GM18909 (cell line): ENCODE measurements around the gene MDFIC.

ENCODE experiments used
- ATAC-seq: cut with Tn5 transposase; IDR thresholded peaks from one replicate; pipeline ENCODE4 v1.9.1; 2021; ENCODE audit warnings: mild to moderate bottlenecking; ENCODE audit not compliant: unreplicated experiment, poor library complexity

The MDFIC gene

DNA sequence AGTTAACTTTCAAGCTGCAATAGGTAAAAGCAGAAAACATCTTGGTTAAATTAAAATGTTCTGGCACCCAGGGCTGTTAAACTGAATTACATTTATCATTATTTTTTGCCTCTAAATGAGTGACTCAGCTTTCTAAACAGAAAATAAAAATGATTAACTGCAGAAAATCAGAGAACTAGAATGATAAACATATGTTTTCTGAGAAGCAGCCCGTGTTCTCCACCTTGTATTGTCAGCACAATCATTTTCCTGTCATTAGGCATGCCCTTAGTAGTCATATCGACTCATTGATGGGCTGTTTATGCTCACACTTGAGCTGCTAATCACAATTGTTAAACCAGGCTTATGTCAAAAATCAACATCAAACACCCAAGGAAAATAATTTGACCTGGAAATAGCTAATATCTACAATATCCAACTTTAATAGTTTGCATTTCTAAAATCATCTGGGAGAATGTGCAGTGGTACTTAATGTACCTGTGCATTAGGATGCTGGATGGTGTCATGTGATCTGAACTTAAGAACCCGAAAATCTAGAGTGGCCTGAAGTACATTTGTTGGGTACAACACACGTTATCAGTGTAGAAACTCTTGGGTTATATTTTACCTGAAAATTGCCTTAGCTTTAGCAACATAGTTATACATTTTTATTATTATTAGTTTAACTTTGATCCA is 2.3 kb downstream of the MDFIC start:
- ATAC-seq: peak; percentile 19

DNA sequence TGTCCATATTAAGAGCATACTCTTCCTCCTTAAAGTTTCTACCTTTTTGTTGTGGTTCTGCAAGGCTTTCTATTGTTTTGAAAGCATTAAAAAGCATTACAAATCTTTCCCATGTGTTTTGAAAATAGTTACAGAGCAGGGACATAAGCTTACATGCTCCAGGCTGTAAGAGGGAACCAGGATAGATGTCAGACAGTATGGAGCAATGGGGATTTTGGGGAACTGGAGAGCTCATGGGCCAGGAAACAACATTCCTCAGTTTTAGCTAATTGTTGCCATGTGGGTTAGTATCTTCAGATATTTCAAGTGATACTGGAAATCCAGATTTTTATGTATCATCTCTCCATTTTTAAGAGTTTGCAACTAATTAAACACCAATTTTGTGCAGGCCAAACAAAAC is 3.5 kb downstream of the MDFIC start:
- no peak for ATAC-seq

DNA sequence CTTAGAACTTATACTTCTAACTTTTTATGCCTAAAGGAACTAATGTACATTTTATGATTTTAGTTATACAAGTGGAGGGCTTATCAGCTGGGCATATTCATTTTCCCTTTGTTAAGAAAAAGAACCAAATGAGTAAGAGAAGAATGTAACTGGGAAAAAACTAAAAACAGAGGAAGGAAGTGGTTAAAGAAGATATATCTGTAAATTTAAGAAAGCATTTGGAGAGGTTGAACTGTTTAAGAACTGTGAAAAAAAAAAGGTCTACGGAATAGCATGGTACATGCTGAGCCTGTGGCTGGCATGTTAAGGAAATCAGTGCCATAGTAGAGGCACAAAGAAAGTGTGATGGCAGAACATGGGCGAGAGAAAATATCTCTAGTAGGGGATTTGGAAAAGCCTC is 6.2 kb downstream of the MDFIC start:
- no peak for ATAC-seq

DNA sequence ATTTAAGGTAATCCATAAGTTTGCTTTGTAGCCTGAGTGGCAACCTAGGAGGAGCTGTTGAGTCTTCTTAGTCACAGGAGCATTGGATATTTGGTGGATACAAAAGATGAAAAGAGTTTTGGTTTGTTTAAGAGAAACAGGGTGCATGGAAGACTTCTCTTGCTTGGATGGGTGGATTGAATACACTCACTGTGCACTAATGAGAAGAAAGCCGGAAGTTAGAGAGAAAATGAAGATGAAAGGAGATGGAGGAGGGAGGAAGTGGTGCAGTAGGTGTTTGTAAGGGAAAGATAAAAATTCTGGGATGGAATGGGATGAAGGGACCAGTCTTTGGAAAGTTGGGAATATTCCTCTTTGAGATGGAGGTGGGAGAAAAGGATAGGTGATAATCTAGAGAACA is 7.7 kb downstream of the MDFIC start:
- ATAC-seq: no peak

DNA sequence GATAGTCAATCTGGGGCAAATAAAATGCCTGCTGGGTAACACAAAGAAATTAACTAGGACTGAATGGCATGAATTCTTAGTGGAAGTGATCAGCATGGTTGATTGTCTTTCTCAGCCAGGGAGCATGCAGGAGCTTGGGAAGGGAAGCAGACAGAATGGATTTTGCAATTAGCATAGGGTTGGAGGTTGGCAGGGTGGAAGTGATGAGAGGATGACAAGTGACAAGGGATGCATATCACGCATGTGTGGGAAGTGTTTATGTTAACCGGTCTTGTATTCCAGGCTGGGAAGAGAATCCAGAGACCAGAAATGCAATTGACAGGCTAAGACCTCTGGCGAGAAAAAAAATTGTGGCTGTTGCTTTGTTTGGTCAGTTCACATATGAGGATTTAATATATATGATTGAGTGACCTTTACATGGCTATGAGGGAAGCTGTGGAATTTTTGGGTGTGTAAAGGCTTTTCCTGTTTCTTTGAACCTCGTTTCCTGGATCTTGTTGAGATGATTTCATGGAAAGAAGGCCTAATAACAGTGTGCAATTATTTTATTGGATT is 8.3 kb downstream of the MDFIC start:
- ATAC-seq: no peak

DNA sequence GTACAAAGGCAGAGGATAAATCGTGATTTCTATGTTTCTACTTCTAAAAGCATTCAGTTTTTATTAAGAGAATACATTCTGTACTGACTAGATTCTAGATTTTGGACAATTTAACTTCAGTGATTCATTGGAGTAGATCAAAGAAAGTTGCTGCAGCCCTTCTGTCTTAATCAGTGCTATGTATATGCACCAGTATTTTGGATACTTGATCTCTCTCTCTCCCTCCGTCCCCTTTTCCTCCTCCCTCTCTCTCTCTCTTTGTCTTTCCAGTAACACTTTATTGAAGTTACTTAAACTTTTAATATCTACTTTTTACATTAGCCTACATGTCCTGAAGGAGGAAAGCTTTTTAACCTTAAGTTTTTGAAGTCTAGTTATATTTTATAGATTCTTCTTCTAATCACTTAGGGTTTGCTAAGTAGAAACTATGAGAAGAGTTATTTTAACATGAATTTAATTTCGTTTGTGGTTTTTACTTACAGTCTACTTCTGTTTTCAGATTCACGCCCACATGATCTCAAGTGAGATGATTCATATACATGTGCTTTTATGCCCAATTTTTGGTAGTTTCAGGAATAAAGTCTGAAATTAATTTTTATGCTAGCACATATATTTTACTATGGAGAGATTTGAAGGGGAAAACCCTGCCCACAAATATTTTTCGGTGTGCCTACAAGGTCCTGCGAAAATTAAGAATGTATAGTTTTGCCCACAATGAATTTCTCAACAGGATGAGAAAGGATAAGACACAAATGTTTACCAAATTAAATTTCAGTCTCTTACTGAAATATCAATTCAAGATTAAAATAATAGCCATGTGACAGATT is 9.1 kb downstream of the MDFIC start:
- ATAC-seq: peak; percentile 57

DNA sequence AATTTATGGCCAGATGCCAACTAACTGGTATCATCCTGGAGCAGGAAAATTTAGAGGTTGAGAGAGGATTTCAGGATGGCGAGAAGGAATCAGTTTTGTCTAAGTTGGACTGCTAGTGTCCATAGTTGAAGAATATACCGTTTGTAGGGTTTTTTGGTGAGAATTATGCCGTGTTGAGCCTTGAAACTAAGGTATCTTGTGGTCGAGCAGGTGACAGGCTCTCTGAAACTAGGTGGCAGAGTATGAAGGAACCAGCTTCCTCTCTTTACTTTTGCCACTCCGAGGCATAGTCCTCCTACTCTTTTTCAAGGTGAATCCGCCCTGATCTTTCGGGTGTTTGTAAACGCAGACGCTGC is 9.7 kb downstream of the MDFIC start:
- peak; percentile 81 for ATAC-seq

DNA sequence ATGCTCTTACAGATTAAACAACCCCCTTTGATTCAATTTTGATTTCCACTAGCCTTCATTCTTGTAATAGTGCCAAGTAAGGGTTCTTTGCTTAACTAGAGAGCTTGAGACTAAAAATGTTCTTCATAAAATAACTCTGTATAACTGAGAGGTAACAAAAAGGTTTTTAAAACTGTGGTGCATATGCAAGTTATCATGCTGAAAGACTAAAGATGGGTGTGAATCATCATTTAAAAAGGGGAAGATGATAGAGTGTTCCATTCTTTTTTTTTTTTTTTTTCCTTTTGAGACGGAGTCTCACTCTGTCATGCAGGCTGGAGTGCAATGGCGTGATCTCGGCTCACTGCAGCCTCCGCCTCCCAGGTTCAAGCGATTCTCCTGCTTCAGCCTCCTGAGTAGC is 11.1 kb downstream of the MDFIC start:
- no peak for ATAC-seq

DNA sequence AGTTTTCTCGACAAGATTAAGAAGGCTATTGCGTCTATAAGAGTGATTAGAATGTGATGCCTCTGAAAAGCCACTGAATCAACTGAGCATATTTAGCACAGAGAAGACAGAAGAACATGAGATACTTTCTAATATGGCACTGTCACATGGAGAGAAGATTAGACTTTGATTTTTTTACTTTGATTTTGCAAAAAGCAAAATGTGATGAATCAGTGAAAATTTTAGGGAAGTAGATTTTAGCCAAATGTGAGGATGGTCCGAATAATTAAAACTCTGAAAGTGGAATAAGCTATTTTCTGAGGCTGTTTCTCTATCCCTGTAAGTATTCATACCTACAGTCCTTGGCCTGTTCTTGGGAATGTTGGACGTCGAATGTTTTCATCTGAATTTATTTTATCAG is 11.8 kb downstream of the MDFIC start:
- ATAC-seq: no peak

DNA sequence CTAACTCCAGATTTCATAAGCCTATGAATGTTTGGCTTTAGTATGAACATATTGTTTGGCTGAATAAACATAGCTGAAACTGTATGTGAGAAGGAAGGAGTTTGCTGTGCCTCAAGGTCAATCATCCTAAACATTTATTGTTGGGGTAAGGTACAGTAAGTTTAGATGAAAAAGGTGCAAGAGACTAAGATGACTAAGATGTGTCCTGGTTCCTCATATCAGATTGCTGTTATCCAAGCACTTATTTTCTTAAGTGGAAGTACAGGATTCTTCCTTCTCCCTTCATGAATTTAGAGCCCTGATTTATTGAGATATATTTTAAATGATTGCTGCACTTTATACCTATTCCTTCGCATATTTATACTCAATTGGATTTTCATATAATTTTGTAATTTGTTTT is 12.2 kb downstream of the MDFIC start:
- ATAC-seq: no peak

DNA sequence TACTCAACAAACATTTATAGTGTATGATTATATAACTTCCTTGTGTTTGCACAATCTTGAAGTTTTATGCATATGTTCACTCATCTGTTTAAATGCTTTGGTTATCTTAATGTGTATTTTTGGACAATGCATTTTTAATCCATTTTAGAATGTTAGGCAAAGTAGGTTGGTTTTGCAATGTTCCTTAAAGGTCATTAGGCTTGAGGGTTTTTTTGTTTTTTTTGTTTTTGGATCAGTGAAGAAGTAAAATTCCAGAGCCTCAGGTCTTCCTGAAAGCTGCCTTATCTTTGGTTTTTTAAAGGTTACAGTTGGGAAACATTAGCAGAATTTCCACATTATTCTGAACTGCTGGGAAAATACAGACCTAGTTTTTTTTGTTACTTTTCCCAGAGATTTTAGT is 12.8 kb downstream of the MDFIC start:
- ATAC-seq: no peak

DNA sequence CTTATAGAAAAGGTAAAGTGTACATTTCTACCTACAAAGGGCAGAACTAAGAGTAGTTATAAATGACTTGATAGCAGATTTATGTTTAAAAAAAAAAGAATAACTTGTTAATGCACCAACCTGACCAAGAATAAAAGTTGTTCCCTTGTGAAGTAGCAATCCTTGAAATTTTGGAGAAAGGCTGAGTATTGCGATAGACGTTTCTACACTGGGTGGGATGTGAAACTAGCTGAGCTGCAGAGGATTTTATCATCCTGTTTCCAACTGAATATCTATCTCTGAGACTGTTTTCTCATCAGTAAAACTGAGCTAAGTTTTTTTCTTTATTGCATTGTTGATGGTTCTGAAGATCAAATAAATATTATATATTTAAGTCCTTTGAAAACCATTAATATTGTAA is 14.6 kb downstream of the MDFIC start:
- ATAC-seq: no peak

DNA sequence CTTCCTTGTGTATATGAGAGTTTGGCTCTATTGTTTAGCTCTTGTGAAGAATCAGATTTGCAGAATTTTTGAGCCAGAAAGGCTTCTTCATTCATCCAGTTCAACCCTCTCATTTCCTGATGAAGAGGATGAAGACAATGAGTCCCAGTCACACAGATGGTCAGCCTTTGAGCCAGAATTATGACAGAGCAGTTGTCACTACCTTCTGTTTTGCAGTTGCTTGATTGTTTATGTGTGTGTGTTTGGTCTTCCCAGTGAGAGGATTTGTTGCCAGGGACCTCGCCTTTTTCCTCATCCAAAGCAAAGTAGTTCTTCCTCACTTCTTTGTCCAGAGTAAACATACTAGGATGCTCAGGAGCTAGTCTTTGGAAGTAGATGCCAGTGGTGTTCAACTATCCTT is 15.6 kb downstream of the MDFIC start:
- no peak for ATAC-seq

DNA sequence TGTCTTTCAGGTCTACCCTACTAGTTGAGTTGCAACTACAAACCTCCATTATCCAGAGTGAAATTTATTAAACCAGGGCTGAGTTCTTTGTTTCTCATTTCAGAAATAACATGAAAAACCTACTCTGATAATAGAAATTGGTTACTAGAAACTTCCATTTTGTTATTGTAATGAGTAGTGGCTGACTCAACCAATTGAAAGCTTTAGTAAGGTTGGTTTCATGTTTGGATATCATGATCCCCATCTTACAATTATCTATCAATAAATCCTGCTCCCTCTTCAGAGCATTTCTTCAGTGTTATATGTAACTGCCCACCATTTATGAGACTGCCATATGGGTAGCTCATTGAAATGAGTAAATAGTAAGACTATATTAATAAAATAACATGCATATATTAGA is 16.9 kb downstream of the MDFIC start:
- ATAC-seq: no peak

DNA sequence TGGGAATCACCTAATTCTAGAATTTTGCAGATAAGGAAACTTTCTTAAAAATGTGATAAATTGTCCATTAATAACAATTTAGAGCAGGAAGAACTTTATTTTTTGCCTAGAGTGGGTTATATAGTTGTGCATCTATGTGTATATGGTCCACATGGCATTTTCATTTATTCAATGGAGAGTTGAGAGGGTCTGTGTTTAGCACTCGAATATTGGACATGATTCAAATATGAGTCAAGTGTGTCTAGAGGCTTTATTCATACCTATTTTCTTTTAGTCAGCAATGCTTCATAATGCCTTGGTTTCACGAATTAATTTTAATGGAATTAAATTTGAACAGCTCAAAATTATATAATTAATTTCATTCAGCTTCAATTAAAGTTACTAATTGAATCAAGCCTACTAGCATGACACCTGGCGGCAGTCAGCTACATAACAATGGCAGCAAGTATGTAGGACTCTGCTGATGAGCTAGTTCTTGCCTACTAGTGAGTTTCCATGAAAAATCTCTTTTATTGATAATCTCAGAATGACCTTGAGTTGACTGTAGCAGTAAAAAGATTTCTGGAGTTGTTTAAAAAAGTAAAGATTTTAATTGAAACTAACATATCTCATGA is 17.7 kb downstream of the MDFIC start:
- no peak for ATAC-seq

DNA sequence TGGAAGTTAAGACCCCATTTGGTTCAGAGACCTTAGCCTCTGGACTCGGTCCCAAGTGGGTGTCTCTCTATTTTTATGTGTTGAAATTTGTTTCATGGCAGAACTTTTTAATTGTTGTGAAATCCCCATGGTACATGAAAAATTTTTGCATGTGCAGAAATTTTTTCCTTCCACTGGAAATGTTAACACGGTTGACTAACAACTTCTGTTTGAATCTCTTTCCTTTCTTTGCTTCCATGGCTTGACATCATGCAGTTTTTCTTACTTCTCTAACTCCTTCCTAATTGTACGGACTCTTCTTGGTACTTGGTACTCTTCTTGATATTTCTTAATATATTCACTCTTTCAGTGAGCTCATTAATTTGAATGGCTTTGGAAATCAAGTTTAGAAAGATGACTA is 18.3 kb downstream of the MDFIC start:
- ATAC-seq: no peak

DNA sequence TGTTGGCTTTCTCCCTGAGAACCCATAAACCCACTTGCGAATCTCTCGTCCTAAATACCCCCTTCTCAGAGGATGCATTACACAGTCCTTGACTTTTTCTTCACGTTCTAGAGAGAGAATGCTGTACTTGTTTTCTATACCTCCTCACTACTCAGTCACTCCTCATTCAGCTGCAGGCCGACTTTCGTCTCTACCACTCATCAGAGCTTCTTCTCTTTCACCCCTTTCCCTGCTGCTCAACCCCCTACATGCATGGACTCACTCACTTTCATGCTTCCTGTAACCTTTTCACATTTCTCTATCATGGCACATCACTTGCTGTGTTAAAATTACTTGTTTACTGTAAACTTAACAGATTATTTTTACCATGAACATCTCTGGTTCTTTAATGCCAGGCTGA is 19.8 kb downstream of the MDFIC start:
- ATAC-seq: peak; percentile 59

DNA sequence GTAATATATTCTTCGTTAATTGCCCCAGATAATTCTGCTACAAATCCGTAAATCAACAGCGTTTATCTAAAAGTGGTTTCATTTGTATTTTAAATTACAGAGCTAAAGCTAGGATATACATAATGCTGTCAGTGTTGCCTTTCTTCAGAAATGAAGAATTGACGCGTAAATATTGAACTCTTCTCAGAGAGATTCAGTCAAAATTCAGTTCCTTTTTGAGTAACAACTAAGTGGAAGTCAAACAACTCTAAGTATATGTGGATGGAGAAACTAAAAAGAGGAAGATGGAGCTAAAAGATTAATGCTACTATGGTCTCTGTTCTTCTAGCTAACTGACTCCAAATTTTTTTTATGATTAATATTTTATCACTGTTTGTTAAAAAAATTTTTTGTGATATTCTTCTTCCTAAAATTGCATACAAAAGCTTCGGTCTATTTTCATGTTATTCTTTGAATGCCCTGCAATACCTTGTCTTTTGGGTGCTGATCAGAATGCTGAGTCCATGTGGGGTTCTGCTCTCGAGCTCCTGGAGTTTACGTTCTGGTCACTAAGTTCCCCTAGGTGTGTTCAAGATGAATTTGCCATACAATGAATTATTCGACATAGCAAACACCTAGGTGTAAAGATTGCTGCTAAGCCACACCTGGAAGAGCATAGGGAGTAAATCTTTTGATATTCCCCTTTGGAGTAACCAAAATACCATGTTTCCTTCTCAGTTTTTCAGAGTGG is 20.7 kb downstream of the MDFIC start:
- peak; percentile 55 for ATAC-seq

DNA sequence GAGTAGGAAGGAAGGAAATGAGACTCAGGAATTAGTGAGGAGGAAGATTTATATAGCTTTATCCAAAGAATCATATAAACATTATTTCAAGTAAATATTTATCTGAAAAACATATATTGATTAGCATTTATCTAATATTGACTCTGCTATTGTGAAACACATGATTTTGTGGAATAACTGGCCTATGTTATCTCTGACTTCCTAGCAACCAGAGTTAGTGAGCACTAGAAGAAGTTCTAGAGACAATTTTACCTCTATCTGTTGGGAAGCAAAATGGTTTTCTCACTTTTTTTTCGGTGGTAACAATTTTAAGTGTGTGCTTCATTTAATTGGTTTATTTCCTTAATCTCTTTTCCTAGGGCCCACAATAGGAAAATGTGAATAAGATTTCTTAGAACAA is 21.6 kb downstream of the MDFIC start:
- ATAC-seq: no peak

DNA sequence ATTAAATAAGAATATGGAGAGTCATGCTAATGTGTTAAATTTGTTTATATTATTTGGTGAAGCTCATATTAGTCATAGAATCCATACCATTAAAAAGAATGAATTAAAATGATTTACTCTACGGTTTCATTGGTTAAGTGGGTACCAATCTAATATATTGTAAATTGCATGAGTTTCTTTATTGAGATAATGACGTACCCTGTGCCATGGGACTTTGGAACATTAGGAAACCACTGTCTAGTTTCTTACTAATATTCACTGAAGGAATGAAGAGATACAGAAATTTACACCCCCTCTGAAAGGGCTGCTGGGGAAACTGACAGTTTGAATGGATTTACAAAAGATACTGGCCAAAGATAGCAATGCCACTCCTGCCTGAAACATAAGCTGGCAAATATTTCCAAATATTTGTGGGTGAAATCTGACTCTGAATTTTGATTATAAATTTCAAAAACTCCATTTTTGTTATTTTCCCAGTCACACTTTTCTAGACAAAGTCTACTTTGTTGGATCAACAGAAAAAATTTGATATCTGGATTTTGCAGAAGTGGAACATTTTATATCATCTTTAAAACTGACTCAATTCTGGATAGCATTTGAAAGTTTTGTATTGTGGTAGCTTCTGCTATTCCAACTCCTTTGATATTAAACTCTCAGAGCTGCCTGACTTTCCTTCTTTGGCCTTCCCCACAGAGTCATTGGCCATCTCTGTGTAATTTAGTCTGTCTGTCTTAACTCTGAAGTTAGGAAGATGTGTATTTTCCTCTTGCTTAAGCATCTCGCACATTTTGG is 22.3 kb downstream of the MDFIC start:
- no peak for ATAC-seq
